HUES6 (cell line): ENCODE measurements around the gene WRAP53.
A peak's percentile ranks its signal among the peaks of the same experiment; 100 is the strongest.

Source experiments
- H3K27ac ChIP-seq: 2 replicates; pipeline ENCODE4 v1.7.0; 2013; ENCODE audit warnings: low read depth, mild to moderate bottlenecking, low read length, inconsistent platforms
- H3K27me3 ChIP-seq: 2 replicates; pipeline ENCODE4 v1.6.1; 2013; ENCODE audit warnings: low read length; ENCODE audit not compliant: control insufficient read depth, insufficient read depth
- H3K36me3 ChIP-seq: 2 replicates; pipeline ENCODE4 v1.6.1; 2013; ENCODE audit warnings: low read length; ENCODE audit not compliant: control insufficient read depth, insufficient read depth
- H3K4me1 ChIP-seq: 2 replicates; pipeline ENCODE4 v1.6.1; 2013; ENCODE audit warnings: low read length; ENCODE audit not compliant: control insufficient read depth, insufficient read depth
- H3K4me3 ChIP-seq: 2 replicates; pipeline ENCODE4 v1.5.1; 2013; ENCODE audit warnings: low read depth, low read length
- H3K9ac ChIP-seq: one replicate; pipeline ENCODE4 v1.6.1; 2013; ENCODE audit warnings: mild to moderate bottlenecking, low read length
- H3K9me3 ChIP-seq: 2 replicates; pipeline ENCODE4 v1.6.1; 2013; ENCODE audit warnings: low read depth, low read length; ENCODE audit not compliant: control insufficient read depth, insufficient read depth

The WRAP53 gene

DNA sequence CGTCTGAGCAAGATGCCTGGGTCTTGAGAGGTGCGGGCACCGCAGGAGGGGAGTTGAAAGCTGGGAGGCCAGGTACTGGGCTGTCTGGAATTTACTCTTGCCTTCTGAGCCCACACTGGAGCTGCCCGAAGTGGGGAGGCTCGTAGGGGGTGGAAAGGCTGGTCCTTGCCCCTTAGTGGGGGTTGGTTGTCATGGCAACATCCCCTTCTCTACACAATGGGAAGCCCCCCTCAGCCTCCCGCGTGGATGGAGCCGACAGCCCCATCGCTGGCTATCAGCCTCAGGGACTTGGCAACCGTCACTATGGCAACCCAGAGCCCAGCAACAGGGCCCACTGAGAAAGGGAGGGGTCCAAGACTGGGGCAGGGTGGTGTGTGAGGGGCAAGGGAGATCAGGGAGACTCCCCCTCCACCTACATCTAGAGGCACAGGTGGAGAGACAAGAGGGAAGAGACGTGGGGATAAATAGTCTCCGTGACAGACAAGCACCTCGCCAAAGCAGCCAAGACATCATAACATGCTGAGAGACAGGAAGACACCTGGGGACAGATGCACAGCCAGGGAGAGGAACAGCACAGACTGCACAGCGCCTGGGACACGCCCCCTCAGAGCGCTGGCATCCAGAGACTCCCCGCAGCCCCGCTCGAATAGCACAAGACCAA, 24.0 kb downstream of the WRAP53 start:
- Histone ChIP-seq H3K9me3 (no peaks in the 10 kb centered on the region), H3K27ac (no peak overlapping the region), H3K4me1 (peaks cover 22% of the 10 kb centered on the region), H3K27me3 (peaks cover 11% of the 10 kb centered on the region; the same call in 1 of the 2 replicates), H3K9ac (no peak overlapping the region), H3K36me3 (no peaks in the 10 kb centered on the region), H3K4me3 (no peak overlapping the region)

GRCh38 chr17:7713782-7714181, 25.5 kb downstream of the WRAP53 start:
- Histone ChIP-seq H3K27ac (no peak overlapping the region), H3K9me3 (no peaks in the 10 kb centered on the region), H3K27me3 (peaks cover 21% of the 10 kb centered on the region), H3K4me1 (peaks cover 27% of the 10 kb centered on the region), H3K4me3 (no peak overlapping the region), H3K36me3 (no peaks in the 10 kb centered on the region), H3K9ac (no peak overlapping the region)

DNA sequence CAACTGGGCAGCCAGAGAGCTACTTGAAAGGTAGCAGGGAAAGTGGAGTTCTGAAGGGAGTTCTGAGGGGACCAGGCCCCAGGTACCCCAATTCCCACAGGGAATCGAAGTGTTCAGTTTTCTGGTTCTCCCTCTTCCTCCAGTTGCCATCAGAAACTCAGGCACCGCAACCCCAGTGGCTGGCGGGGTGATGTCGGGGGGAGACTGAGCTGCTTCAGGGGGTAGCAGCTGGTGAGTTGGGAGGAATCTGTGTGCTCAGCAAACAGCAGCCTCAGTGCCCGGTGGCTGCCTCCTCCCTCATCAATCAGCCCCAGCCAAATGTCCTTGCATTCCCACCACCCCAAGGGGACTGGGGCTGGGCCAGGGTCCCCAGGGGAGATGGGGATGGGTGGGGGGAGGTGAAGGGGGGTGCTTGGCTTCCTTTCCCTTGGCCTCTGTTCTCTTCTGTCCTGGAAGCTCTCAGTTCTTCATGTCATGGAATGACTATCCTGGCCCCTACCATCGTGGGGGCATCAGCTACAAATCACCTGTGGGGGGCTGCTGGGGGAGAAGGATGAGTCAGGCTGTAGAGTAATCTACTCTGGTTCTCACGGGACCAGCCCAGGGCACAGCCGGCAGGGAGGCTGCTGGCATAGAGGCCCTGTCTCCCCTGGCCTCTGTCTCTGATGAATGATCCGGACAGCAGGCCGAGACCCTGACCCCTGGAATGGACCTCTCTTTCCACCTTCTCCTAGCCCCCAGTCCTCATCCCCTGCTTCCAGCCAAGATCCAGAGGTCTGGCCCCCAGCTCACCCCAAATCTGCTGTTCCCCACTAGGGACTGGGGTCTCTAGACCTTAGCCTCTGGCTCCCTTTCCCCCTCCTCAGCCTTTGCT, 26.7 kb downstream of the WRAP53 start:
- Histone ChIP-seq H3K36me3 (no peaks in the 10 kb centered on the region), H3K4me1 (peaks cover 27% of the 10 kb centered on the region), H3K27me3 (peaks cover 32% of the 10 kb centered on the region), H3K9ac (no peak overlapping the region), H3K4me3 (no peak overlapping the region), H3K27ac (no peak overlapping the region), H3K9me3 (no peaks in the 10 kb centered on the region)

DNA sequence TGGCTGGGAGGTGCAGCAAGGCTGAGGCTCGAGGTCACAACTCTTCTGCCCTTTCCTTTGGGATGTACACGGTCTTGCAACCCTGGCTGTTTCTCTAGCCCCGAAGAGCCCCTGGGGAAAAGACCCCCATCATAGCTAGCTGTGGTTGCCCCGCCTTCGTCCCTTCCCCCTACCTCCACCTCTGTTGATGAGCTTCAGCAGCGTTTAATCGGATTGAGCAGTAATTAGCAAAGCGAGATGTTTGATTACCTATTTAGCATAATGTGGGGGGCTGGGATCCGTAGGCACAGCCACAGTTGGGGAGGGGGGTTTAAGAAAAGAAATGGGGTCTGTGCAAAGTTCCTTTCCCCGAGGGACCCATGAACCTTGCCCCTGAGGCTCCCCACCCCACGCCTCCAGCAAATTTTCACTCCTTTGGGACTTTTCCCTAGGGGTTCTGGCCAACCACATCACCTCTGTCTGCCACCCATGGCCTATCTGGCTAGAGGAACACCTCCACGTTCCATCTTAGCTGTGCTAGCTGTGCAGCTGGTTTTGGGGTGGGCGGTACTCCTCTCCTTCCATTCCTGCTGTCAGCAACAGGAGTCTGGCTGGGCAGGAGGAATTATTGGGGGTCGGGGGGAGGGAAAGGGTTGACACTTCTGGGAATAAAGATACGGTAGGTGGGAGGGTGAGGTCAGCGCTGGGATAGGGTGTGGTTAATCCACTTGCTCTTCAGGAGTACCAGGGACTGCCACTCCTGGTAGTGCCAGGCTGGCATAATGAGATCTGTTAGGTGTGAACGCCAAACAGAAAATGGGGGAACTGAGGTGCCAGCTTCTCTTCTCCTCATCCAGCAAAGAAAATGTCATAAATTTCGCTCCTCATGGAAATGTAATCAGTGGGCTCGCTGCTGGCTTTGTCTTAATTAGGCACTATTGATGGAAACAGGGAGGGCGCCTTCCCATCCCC, 27.9 kb downstream of the WRAP53 start:
- peak overlapping the region; percentile 80 for H3K4me3 ChIP-seq
- no peak overlapping the region for H3K27ac ChIP-seq
- H3K9me3 ChIP-seq: no peaks in the 10 kb centered on the region
- H3K36me3 ChIP-seq: no peaks in the 10 kb centered on the region
- peaks cover 40% of the 10 kb centered on the region for H3K27me3 ChIP-seq
- peak overlapping the region; percentile 21 for H3K9ac ChIP-seq
- H3K4me1 ChIP-seq: peaks cover 27% of the 10 kb centered on the region

DNA sequence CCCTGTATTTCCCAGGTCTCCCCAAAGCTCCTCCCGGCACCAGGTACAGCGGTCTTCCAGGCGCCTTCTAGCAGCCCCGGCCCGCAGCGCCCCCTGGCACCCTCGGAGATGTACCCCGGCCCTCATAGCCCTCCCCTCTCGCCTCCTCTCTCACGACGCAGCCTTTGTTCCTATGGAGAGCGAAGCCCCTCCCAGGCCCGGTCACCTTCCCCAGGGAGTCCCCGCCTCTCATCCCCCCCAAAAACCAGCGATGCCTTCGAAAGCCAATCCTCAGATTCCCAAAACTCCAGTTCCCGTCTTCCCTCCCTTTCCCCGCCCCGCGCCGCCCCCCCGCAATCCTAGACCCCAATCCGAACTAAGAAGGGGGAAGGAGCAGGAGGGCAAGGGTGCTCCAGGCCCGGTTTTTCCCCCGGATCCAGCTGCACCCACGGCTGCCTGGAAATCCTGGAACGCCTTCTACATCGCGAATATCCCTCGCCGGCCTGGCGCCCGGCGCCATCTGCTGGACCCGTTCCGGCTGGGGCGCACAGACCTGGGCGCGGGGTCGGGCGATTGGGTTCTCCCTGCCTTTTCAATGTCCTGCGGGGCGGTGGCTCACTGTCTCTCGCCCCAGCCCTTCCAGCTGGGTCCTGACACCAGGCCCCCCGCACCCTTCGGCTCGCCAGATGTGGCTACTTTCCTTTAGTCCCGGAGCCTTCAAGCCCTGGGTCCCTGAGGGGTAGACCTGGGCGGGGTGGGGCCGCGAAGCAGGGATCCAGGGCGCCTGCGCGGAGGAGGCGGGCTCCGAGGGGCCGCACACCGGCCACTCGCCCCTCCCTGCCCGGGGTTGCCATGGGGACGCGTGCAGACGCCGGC, 28.9 kb downstream of the WRAP53 start, which contains the start of gene DNAH2:
TSS of gene DNAH2 (plus strand) at position 844 of the 855 bp plus-strand sequence. CDS start 1,991 bp downstream, outside the sequence.
- Histone ChIP-seq H3K36me3 (no peaks in the 10 kb centered on the region), H3K9ac (peak within 1 kb of the TSS; percentile 67), H3K9me3 (no peaks in the 10 kb centered on the region), H3K4me1 (peaks cover 20% of the 10 kb centered on the region), H3K27ac (no peak within 1 kb of the TSS), H3K4me3 (peak within 1 kb of the TSS; percentile 80), H3K27me3 (peaks cover 35% of the 10 kb centered on the region)

- Histone ChIP-seq H3K36me3 (no peaks in the 10 kb centered on the region), H3K27ac (no peak overlapping the region), H3K9me3 (no peaks in the 10 kb centered on the region), H3K27me3 (peaks cover 32% of the 10 kb centered on the region), H3K4me1 (peaks cover 18% of the 10 kb centered on the region), H3K9ac (no peak overlapping the region), H3K4me3 (peak overlapping the region; percentile 80)
These were observed 29.6 kb downstream of the WRAP53 start for GRCh38 chr17:7717756-7718350.

GRCh38 chr17:7719661-7720060, 31.4 kb downstream of the WRAP53 start:
- Histone ChIP-seq H3K9ac (no peak overlapping the region), H3K9me3 (no peaks in the 10 kb centered on the region), H3K4me3 (no peak overlapping the region), H3K27ac (no peak overlapping the region), H3K36me3 (no peaks in the 10 kb centered on the region), H3K4me1 (peaks cover 18% of the 10 kb centered on the region), H3K27me3 (peaks cover 29% of the 10 kb centered on the region)

DNA sequence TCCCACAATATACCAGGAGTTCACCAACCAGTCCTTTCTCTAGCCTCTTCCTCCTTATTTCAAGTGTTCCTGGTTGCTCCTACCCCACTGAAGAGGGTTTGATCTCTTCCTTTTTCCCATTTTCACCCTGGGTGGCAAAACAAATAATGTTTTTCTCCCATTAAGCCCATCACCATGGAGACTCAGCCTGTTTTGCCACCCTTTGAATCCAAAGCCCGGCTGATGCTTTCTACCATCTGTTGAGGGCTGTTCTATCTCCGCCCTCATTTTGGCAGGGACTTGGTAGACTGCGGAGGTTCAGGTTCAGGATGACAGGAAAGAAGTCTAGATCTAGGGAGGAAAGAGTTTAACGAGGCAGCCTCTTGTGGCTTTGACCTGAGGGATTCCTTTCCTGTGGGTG, 31.8 kb downstream of the WRAP53 start:
- H3K9me3 ChIP-seq: no peaks in the 10 kb centered on the region
- H3K27me3 ChIP-seq: peaks cover 29% of the 10 kb centered on the region
- H3K4me3 ChIP-seq: no peak overlapping the region
- no peak overlapping the region for H3K9ac ChIP-seq
- H3K4me1 ChIP-seq: peaks cover 18% of the 10 kb centered on the region
- H3K36me3 ChIP-seq: no peaks in the 10 kb centered on the region
- H3K27ac ChIP-seq: no peak overlapping the region

DNA sequence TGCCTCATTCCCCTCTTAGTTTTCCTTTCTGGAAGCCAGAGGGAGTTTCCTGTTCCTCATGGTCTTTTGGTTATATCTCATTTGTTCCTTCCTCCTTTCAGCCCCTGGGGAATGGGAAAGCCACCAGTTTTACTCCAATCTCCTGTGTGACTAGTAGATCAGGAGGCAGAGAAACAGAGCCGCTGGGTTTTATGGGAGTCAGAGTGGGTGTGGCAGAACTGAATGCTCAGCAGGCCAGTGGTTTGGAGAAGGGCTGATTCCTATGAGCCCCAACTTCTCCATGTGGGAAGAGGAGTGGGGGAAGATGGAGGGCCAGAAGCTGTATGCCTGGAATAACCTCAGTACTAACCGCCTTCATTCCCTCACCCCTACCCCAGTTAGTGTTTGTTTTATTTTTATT, 33.3 kb downstream of the WRAP53 start:
- Histone ChIP-seq H3K27ac (no peak overlapping the region), H3K9me3 (no peaks in the 10 kb centered on the region), H3K9ac (no peak overlapping the region), H3K27me3 (peaks cover 29% of the 10 kb centered on the region), H3K4me1 (peaks cover 11% of the 10 kb centered on the region), H3K4me3 (no peak overlapping the region), H3K36me3 (no peaks in the 10 kb centered on the region)

- Histone ChIP-seq H3K4me3 (no peak overlapping the region), H3K4me1 (no peaks in the 10 kb centered on the region), H3K36me3 (no peaks in the 10 kb centered on the region), H3K27ac (no peak overlapping the region), H3K9me3 (no peaks in the 10 kb centered on the region), H3K27me3 (no peaks in the 10 kb centered on the region), H3K9ac (no peak overlapping the region)
These were observed 39.6 kb downstream of the WRAP53 start for GRCh38 chr17:7727886-7728285.
